Activated CD4-positive, alpha-beta T cell treated with anti-CD3 and anti-CD28 coated beads for 48 hours (primary cell): Measurements from ENCODE around the gene NDUFV1.

Source experiments
- DNase-seq: peaks from one replicate; pipeline ENCODE4 v3.0.0-alpha.2; 2020

The NDUFV1 gene

DNA sequence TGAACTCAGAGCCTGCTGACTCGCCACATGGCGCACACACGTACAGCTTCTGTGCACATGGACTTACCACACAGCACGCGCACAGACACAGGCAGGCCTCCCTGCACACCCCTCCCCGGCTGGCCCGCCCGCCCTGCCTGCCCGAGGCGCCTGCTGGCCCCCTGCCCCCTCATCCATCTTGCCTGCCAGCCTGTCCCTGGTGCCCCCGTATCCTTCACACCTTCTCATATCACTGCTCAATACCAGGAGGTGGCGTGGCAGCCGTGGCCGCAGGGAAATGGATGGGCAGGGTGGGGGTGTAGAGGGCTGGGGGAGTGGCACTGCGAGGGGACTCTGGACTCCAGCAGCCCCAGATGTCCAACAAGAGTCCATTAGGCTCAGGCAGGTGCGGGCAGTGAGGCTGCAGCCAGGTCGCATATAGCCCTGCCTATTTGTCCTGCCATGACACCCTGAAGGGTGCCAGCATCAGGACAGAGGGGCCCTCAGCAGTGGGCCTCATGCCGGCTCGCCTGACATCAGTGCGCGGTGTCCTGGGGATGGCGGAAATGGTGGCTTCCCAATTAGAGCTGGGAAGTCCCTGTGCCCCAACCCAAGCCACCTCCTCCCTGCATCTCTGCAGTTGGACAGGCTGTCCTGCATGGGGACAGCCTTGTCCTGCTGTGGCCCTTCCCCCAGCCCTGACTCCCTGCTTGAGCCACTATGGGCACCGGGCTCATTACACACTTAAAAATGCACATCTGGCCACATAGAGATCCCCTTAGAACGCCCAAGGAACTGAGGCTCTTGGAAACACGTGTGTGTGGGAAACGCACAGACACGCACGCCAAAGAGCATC, 34.8 kb downstream of the NDUFV1 start:
- DNase-seq, result no peak

DNA sequence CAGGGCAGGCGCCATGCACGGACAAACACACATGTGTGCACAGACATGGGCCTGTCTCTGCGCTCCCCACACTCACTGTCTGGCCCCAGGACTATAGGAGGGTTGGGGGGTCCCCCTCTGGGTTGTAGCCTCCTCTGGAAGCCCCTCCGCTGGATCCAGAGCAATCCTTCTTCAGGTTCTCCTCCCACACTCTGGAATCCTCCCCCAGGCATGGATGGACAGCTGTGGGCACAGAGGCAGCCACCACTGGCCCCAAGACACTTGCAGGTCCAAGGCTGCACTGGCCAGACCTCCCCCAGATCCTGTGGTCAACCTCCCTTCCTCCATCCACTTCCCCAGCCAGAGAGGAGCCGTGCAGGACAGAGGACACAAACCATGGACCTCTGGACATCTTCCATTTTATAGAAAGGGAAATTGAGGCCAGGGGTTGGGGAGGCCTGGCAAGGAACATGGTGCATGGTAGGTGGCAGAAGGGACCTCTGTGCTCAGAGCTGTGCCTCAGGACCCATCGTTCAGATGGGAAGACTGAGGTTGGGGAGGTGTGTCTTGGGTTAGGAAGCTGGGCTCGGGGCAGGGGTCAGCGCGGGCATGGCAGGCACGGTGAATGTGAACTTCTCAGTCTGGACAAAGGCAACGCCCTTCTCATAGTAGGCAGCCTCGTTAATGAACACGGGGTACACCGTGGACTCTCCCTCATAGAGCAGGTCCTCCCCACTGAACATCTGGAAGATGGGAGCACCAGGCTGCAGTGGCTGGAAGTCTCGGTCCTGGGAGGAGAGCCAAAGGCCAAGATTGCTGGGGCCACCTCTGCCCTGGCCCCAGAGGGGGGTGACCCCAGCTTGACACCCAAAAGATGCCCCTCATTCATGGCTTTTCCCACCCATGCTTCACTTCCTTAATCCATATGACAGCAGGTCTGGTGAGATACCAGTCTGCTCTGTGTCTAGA, 35.7 kb downstream of the NDUFV1 start:
- DNase-seq, result no peak

DNA sequence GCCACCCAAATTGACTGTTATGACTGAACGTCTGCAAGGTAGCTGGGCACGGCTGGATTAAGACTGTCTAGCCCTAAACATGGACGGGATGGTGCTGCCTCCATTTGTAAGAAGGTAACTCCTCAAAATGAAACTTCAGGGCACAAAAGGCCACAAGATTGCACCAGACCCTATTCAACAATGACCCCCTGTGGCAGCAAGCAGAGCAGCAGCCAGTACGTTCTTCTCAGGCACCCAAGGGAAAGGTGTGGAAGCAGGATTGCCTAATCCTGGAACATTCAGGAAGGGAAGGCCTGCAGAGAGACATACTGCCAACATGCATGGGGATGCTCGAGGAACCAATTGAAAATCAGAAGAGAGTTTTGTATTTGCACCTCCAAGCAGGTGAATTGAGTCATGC, 37.3 kb downstream of the NDUFV1 start:
- no peak for DNase-seq

DNA sequence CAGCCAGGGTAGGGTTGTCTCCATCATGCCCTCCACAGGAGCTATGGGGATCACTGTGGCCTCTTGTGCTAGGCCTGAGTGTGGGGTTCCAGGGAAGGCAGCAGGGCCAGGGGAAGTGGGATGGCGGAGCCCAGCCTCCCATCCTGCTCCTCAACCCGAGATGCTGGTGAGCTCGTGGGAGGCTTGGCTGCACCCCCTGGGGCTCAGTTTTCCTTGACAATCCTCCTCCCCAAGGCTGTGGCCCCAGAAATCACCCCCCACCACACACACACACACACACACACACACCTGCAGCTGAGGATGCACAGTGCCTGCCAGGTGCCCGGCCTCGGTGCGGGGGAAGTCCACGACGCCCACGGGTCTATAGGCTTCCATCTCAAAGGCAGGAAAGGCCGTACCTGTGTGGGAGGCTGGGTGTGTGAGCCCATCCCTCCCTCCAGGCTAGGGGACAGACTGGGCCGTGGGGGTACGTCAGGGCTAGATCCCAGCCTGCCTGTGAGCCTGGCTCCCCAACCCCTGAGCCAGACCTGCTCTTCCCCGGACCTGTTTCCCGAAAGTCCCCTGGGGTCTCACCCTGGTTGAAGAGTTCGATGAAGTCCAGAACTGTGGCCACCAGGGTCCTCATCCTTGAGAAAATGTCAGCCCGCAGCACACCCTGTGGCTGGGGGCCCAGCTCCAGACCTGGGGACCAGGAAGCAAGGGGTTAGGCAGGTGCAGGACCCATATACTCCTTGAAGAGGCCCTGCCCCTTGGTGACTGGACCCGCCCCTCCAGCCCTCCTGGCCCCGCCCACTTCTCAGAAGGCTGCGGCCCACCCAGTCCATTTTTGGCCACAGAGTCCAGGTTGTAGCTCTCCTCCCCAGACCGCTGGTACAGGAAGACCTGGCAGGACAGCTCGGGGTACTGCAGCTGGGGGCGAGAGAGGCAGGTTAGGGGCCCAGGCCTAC, 38.0 kb downstream of the NDUFV1 start:
- DNase-seq, result no peak

DNA sequence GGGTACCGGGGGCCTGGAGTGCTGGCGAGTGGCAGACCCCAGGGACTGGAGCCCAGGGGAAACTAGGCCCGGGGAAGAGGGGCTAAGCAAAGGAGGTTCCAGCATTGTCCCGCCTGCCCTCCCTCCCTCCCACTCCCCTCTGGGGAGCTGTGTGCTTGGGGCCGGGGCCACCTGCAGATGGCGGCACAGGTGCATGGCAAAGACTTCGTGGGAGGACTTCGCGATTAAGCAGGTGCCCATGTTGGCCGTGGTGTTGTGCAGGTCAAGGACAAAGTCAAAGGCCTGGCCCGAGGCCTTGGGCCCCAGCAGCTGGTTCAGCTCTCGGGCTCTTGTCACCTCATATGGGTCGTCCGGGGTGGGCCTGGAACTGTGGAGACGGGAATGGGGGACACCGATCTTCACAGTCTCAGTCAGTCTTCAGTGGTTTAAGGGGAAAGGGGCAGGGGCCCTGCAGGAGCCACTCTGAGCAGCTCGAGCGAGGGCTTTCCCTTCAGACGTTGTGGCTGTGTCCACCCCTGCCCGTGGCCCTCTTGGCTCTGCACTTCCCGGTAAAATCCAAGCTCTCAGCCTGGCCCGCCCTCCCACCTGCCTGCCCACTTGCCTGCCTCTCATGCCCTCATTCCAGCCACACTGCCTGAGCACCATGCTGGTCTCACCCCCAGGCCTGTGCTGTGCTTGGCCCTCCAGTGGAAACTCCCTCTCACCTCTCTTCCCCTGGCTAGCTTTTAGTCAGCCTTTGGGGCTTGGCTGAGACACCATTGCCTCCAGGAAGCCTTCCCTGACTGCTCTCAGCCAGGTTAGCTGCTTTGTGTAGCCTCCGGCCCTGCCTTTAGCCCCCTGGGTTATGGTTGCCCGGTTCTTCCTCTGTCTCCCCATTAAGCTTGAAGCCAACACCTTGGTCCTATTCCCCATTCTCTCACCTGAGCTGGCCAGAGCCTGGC, 39.1 kb downstream of the NDUFV1 start:
- no peak for DNase-seq

DNA sequence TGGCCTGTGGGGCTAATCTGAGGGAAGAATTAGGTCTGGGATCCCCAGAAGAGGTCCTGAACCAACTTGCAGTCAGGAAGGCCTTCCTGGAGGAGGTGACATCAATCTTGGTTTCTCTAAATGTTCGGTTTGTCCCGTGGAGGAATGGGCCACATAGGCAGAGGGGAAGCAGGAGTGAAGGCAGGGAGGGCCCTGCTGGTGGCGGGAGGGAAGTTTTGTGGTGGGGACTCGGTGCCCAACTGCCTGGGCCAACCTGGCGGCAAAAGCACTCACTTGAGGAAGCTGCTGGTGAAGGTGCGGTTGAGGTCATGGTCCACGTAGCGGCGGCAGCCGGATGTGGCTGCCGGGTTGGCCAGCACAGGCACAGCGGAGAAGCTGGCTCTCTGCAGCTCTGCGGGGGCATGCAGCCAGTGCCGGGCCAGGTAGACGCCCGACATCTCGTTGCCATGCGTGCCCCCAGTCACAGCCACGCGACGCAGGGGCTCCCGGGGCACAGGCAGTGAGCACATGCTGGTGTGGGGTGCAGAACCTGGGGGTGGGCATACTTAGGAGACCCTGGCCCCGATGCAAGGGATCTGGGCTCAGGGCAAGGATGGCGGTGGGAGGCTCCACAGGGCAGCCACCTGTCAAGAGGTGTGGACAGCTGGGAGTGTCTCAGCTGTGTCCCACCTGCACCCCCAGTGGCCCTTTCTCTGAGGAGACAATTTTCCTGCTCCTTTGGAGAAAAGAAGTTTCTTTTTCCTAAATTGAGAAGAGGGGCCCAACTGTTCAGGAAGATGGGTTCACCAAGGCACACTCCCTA, 40.0 kb downstream of the NDUFV1 start:
- DNase-seq, result peak; percentile 56

DNA sequence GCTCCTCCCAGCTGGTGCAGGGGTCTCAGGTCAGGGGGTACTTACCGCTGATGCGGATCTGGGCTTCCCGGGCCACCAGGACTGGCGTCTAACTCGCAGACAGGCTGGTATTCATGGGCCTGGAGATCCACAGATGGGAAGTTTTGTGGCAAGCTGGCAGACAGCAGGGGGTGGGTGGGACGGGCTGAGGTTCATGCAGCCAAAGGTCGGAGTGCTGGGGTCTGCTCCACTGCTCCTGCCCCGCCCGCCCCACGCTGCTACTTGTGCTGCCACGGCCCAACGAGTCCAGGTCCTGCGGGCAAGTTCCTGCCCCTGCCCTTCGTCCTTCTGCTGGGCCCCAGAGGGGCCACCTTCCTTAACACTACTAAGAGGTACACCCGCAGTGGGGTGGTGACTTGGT, 40.7 kb downstream of the NDUFV1 start:
- DNase-seq, result no peak

DNA sequence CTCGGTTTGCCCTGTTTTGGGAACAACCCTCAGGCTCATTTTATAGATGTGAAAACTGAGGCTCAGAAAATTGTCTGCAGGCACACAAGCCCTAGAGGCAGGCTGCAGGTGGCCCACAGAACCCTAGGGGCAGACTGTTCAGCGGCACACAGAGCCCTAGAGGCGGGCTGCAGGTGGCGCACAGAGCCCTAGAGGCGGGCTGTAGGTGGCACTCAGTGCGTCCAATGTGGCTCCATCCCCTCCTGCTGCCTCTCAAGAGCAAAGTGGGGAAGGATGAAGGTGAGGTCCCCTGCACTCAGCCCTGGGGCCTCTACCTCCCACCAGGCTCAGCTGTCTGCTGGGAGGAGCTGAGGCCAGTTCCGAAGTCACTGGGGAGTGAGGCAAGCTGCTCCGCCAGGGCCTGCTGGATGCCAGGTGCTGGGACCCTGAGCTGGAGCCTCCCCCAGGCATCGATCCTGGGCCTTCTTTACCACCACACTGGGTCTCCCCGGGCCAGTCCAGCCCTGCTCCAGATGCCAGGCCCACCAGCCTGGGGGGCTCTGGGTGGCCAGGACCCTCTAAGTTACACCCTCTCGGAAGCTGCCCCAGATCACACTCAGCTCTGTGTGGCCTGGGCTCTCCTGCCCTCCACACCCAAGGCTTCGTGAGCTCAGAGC, 41.5 kb downstream of the NDUFV1 start:
- DNase-seq, result peak; percentile 75

DNA sequence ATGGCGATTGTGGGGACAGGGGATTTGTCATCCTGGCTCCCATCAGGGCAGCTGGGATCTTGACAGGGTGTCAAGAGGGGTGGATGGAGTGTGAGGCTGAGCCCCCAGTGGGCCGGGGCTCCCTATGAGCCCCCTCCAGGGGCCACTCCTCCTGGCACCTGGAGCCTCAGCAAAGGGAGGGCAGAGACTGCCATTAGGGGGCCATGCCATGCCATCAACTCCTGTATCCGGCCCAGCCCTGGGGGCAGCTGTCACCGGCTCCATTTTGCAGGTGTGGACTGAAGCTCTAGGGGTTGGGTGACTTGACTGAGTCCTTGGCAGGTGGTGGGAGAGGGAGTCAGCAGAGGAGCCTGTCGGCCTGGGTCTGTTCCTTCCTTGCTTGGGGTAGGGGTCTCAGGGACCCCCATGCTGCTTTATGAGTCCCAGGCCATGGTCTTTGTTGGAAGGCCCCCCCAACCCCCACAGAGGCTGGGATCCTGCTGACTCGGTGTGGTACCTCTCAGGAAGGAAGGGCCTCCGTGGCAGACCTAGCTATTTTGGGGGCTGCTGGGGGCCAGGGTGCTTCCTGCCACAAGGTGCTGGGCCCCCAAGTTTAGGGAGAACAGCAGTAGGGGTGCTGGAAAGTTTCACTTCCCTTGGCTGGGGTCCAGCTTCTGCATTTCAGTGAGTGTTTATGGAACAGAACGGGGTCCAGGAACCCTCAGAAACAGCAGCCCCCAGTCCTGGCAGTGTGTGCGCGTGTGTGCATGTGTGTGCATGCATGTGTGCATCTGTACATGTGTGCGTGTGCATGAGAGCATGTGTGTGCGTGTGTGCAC, 42.3 kb downstream of the NDUFV1 start:
- no peak for DNase-seq

DNA sequence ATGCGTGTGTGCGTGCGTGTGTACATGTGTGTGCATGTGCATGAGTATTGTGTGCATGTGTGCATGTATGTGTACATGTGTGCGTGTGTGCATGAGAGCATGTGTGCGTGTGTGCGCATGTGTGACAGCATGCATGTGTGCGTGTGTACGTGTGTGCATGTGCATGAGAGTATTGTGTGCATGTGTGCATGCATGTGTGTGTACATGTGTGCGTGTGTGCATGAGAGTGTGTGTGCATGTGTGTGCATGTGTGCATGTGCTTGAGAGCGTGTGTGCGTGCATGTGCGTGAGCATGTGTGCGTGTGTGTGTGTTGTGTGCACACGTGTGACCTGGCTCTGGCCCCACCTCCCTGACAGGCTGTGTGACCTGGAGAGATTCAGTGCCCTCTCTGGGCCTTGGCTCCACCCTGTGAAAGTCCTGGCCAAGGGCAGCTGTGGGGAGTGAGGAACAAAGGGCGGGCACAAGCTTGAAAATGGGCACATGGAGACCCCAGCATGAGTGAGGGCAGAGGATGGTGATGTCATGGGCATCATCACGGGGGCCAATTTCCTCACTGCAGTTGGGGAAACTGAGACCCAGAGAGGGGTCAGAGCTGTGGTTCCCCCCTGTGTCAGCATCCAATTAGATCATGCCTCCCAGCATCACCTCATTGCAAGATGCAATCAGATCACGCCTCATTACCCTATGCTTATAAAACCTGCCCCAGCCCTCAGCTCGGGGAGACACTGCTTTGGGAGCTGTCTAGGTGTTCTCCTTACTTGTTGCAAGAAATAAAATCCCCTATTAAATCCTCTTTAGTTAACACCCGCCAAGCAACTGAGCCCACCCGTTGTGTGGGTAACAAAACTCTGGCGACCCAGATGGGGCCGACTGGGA, 43.1 kb downstream of the NDUFV1 start:
- no peak for DNase-seq

DNA sequence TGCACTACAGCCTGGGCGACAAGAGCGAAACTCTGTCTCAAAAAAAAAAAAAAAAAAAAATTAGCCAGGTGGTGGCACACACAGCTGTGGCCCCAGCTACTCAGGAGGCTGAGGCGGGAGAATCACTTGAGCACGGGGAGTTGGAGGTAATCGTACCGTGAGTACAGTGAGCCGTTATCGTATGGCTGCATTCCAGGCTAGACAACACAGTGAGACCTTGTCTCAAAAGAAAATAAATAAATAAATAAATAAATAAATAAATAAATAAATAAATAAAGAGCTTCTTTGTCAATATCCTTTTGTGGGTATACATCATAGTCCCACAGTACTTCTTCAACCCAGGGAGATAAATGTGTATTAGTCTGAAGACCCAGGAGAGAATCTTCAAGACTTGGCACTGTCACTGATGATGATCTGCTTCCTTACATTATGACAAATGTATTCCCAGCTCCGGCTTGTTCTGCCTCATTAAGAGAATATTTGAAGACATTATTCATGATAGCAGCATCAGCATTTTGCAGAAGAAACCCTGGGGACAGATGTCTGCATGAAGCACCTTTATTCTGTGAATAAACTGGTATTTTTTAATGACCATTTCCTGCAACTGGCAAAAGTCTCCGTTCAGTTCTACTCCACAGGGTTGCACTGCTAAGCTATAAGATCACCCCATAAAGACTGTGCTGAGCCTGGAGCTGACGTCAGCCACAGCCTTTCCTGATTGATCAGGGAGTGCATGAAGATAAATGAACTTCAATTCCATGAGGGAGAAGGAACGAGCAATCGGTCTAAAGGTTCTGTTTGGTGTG, 45.4 kb downstream of the NDUFV1 start:
- DNase-seq, result no peak

DNA sequence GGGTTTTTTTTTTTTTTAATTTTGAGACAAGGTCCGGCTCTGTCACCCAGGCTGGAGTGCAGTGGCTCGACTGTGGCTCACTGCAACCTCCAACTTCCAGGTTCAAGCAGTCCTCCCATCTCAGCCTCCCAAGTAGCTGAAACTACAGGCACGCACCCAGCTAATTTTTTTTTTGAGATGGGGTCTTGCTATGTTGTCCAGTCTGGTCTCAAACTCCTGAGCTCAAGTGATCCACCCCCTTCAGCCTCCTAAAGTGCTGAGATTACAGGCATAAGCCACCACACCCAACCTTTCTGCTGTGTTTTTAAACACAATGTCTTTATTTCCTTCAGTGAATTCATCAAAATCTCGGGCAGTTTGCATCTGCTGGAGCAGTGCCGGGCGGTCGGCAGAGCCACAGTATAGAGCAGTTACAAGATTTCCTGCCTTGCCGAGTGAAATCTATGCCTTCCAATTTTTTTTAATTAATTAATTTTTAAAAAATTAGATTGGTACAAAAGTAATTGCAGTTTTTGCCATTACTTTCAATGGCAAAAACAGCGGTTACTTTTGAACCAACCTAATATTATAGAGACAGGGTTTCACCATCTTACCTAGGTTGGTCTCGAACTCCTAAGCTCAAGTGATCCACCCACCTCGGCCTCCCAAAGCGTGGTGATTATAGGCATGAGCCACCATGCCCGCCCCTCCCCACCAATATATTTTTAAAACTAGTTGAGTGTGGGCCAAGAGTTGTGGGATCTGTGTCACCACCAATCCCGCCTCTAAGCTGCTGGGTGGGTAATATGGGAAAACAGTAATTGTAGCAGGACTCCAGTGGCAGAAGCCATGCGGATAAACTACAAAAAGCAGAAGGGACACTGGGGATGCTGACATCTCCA, 46.5 kb downstream of the NDUFV1 start:
- no peak for DNase-seq

DNA sequence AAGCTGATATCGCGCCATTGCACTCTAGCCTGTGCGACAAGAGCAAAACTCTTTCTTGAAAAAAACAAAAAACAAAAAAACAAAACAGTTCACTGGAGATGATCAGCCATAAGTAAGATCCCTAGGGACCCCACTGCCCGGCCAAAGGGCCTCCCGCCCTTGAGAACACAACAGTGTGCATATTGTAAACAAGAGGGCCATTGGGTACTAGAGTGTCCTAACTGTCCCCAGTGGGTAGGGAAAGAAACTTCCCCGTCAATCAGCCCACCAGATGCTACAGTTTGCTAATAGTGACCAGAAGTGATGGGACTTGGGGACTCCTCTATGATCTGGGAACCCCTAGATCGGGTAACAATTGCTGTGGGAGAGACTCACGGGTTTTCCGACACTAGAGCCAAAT, 47.5 kb downstream of the NDUFV1 start:
- no peak for DNase-seq

DNA sequence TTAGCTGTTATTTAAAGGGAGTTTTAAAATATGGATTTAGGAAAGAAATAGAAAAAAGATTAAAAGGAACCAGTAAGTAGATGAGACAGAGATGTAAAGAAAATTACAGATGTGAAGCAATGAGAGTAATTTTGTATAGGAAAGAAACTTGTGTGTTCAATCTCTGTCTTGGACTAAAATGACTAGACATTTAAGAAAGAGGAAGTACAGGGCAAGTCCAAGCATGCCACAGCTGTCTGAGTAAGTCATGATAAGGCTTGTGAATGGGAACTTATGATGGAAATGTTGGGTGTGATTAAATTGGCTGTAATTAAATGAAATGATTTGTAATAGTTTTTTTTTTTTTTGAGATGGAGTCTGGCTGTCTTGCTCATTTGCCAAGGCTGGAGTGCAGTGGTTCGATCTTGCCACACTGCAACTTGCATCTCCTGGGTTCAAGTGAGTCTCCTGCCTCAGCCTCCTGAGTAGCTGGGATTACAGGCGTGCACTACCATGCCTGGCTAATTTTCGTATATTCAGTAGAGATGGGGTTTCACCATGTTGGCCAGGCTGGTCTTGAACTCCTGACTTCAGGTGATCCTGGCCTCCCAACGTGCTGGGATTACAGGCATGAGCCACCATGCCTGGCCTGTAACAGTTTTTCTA, 49.7 kb downstream of the NDUFV1 start:
- no peak for DNase-seq

DNA sequence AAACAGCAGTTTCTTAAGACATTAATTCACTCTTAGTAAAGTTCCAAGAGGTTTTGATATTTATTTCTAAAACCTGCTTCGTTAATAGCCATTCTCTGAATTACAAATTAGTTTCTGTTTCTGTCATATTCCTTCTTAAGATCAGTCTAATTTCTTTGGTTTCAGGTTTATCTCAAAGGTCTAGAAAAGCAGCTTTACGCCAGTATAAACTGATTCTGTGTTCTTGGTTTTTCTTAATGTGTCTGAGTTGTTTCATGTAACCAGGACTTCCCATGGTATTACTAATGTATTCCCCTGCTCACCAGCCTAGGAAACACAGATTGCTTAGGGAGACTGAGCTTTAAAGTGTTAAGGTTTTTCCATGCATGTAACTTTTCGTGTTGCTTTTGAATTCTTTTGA, 50.6 kb downstream of the NDUFV1 start:
- no peak for DNase-seq
